GM18867 (cell line): Measurements from ENCODE around the gene HDAC7.

Source experiments
- ATAC-seq: cut with Tn5 transposase; IDR thresholded peaks from one replicate; pipeline ENCODE4 v1.9.1; 2021; ENCODE audit warnings: mild to moderate bottlenecking, moderate library complexity; ENCODE audit not compliant: unreplicated experiment

Gene HDAC7

DNA sequence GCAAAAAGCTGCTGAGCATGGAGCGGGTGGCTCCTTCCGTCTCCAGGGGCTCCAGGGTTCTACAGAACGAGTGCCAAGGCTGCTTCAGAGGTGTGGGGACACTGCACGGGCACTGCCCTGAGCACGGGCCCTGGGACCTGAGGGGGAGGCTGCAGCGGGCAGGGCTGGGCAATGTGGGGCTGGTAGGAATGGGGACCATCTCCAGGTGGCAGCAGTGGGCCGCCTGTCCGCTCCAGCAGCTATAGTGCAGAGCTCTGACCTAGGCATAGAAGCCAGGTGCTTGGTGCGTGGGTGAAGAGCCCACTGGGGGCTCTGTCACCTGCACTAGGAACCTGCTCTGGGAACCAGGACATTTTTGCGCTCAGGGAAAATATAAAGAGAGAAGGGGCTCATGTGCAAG, 22.3 kb downstream of the HDAC7 start:
- ATAC-seq, result peak; percentile 76

DNA sequence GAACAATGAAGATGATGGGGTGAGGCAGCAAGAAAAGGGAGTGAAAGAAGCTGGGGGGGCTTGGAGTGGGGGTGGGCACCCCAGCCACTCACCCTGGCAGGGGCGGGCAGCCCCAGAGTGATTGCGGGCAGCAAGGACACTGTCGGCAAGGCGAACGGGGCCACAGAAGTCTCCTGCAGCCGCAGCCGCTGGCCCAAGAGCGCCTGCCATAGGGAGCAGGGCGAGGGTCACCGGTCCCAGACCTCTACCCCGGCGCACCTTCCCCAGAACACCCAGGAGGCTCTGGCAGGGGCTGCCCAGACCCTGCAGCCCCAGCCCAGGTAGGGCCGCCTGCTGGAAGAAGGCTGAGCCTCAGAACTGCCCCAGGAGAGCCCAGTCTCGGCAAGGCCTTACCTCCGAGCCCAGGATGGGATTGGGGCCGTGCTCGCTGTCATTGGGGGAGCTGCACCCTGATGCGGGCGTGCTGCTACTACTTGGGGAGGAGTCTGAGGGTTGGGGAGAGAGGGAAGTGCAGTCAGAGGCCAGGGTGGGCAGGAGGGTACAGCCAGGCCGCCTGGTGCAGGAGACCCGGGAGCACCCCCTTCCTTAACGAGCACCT, 23.8 kb downstream of the HDAC7 start:
- no peak for ATAC-seq

DNA sequence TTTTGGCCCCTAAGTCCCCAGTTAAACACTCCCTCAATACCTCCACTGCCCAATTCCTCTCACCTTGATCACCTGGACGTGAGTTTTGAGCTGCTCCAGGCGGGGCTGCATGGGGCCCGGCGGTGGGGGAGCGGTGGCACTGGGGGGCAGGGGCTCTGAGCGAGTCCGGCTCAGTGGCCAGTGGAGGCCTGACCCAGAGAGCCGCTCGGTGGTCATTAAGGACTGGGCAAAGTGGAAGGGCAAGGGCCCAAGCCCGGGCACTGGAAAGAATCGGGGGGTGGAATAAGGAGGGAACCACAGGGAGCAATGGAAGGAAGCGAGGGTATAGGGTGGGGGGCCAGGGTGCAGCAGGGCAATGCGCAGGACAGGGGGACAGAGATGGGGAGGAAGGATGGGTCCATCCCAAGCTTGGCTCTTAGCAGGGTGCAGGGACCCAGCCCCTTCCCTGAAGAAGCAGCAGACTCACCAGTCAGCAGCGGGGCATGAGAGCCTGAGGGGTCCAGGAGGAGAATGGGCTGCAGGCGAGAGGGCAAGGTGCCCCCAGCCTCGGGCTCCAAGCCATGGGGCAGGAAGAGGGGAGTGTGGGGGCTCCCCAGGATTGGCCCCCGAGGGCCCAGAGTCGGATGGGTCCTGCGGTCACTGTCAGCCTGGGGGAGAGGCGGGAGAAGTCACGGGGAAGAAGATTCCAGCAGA, 24.4 kb downstream of the HDAC7 start:
- no peak for ATAC-seq

DNA sequence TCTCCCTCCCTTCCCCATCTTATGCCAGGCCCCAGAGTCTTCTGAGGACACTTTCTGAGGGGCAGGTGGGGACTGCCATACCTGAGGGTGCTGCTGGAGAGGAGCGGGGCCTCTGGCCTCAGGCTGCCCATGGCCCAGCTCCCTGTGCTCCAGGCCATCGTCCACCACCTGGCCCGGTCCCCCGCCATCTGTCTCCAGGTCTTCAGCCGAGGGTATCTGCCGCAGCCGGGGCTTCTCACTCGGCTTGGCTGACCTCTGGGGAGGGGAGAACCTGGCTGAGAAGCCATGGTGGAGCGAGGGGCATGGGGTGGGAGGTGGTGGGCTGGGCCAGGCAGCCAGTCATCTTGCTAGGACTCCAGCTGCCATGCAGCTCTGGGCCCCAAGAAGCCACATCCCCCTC, 25.0 kb downstream of the HDAC7 start:
- no peak for ATAC-seq

DNA sequence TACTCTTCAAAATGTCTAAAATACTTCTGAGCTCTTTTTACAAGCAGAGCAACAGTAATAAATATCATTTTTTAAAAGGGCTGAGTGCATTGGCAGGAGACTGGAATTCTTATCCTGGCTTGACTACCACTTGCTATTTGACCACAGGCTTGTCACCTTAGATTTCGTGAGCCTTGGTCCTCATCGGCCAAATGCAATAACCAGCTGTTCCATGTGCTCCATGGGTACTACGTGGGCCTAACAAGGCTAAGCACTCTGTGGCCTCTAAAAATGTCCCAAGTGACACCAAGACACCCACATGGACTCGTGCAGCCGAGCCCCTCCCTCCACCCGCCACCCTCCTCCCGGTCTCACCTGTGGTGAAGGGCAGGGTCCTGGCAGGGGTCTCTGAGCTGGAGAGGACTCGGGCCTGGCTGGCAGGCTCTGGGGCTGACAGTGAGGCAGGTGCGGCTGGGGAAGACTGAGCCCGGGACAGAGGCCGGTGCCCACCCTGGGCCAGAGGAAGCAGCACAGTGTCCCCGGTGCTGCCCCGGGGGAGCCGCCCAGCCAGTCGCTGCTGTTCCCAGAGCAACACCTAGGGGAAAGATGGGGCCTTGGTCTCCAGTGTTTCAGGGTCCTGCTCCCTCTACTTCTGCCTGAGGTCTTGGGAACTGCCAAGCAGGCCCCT, 26.6 kb downstream of the HDAC7 start:
- ATAC-seq, result no peak

DNA sequence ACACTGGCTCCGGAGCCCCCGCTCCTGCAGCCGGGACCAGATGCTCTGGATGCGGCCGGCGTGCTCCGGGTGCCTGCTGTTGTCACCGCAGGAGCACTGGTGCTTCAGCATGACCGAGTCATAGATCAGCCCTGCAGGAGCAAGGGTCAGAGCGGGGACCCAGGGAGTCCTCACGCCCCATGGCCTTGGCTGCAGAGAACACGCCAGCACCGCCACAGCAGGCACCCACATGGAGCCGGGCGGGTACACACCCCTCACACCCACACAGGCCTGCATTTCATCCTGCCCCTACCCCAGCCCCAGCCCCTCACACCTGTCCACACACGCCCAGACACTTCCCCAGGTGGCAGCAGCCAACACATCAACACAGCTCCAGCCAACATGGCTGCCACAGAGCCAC, 27.8 kb downstream of the HDAC7 start:
- no peak for ATAC-seq

DNA sequence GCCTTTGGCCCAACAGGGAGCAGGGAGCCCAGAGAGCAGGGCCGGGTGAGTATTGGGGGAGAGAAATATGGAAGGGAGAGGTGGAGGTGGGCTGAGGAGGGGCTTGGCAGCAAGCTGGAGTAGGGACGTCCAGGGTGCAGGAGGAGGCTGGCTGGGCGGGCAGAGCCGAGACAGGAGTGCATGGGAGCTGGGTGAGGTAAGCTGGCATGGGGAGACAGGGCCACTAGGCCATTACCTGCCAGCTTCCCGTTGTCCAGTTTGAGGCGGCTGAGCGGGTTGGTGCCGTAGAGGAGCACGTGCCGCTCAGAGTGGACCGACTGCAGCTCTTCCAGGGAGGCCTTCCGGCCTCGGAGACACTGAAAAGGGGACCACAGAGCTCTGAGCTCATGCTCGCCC, 28.4 kb downstream of the HDAC7 start:
- no peak for ATAC-seq

DNA sequence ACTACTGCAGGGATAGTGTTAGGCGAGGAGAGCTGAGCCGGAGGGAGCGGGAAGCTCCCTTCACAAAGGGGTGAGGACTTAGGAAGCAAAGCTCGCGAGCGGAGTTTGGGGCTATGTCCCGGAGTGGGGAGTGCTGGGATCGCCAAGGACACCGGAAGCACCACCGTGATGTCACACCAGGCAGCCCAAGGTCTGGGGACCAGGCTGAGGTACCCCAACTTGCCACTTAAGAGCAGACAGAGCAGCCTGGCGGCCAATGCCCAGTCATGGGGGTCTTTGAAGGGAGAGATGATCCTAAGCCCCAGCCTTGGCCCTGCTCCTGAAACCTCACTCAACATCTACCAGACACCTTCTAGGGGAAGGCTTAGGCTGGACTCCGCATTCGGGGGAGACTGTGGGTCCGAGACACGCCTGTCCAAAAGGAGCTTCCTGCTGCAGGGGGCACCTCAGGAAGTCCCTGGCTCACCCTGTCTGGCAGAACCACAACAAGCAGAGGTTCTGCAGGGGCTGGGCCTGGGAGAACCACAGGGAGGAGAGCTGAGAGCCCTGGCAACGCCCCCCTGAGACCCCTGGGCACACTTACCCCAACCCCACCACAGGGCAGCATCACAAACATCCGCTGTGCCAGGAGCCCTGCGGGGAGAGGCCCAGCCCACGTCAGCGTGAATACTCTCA, 28.9 kb downstream of the HDAC7 start:
- ATAC-seq, result no peak

DNA sequence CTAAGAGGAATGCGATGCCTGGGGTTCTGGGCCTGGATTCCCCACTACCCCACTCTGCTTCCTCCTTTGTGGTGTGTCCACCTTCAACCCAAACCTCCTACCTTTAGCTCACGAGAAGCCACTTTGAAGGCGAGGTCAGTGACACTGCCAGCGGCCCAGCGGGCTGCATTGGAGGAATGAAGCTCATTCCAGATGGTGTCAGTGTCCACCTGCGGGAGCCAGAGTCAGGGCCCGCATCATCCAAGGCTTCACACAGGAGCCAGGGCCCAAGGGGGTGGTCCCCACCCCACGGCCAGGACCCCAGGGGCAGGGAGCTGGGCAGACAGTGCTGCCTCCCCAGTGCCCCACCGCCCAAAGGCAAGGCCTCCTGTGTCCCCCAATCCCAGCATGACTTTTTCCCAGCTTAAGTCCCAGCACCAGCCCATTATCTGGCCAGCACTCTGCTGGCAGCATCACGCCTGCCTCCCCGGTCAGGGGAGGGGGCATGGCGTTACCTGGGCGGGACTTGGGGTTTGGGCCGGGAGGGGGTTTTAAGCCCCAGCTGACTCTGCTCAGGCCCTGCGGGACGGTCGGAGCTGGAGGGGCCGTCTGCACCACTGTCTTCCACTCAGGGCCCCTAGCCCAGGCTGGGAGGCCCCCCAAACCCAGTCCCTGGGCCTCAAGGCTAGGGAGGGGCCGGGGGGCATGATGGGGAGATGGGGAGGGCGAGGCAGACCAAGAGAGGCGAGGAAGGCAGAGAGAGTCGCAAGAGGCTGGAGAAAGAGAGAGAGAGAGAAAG, 29.8 kb downstream of the HDAC7 start:
- no peak for ATAC-seq

DNA sequence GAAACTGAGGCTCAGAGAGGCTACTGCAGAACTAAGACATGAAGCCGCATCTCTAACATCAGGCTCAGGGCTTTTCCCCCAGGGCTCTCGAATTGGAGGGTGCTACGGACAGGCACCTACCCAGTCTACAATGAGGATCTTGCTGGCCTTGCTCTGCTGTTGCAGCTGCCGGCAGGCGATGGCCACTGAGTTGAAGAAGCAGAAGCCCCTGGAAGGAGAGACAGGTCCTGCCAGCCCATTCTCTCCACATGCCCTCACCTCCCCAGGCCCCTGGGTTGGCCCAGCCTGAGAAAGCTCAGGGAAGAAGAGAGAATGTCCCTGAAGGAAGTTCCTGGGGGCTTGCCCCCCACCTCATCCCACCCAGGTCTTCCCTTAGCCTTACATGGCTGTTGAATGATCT, 30.6 kb downstream of the HDAC7 start:
- ATAC-seq, result no peak

DNA sequence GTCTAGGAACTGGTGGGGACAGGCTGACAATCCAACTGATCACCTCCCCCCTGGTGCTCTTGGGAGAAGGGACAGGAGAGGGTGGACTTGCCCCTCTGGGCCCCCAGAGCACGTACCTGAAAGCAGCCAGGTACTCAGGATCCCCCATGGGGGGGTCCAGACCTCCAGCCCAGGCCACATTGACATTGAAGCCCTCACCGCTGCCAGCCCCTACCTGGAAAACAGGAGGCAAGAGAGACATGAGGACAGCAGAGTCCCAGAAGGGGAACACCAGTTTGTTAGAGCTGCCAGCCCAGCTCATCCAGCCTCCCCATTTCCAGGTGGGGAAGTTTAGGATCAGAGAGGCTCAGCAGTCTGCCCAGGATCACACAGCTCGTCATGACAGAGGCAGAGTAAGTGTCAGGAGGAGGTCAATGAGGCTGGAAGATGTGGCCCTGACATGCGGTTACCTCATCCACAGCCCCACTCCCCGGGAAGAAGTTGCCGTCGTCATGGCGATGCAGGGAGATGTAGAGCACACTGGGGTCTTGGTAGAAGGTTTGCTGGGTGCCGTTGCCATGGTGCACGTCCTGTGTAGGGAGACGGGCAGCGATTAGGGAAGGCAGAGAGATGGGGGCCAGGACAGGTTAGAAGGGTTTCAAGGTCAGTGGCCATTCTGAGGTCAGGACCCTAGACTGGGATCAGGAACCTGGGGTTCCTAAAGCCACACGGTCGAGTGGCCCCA, 31.9 kb downstream of the HDAC7 start:
- ATAC-seq, result no peak

DNA sequence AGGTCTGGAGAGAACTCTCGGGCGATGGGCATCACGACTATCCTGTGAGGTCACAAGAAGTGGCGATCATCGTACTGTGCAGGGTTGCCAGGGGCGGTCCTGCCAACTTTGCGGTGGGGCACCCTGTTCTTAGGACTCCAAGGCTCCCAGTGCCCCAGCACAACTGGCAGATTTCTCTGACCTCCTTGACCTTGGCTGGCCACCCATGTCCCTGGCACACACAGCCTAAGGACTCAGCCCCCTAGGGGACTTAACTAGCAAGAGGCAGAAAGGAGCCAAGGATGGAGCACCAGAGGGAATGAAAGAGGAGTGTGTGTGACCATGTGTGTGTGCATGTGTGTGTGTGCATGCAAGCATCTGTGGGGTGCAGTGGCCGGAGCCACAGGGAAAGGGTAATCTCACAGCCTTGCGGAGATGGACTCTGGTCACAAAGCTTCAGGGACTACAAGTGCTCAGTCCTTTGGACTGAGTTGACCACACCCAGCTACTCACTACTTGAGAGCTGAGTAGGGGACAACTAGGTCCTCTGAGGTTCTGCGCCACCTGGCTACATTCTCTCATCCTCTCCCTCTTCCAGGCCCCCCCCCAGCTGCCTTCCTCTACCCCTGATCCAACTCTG, 32.9 kb downstream of the HDAC7 start:
- no peak for ATAC-seq

DNA sequence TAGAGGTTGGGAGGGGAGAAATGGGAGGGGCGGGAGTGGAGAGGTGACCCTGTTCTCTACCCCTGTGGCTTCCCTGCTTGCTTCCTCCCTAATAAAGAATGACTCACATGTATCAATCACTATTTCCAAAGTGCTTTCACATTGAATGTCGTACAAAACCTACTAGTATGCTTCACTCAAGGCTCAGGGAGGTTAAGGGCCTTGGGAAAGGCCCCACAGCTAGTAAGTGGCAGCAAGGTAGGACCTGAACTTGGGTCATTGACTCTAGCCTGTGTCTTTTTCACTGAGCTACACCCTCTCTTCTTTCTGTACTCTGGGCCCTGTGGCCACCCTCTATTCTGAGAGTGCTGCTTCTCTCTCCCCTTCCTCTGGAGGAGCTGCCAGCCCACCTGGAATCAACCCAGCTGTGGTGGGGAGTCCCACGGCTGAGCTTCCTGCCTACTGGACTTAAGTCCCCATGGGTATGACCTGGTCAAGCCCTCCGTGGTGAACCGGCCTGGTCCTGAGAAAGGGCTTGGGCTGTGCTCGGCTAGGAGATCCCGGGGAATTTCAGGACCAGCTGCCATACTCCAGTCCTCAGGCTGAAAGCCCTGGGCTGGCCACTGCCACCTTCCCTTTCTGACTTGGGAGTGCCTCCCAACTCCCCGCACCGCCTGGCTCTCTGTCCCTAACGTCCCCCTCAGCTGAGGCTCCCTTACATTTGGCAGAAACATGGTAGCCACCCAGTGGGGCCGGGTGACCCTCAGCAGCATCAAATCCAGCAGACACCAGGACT, 33.6 kb downstream of the HDAC7 start:
- no peak for ATAC-seq

DNA sequence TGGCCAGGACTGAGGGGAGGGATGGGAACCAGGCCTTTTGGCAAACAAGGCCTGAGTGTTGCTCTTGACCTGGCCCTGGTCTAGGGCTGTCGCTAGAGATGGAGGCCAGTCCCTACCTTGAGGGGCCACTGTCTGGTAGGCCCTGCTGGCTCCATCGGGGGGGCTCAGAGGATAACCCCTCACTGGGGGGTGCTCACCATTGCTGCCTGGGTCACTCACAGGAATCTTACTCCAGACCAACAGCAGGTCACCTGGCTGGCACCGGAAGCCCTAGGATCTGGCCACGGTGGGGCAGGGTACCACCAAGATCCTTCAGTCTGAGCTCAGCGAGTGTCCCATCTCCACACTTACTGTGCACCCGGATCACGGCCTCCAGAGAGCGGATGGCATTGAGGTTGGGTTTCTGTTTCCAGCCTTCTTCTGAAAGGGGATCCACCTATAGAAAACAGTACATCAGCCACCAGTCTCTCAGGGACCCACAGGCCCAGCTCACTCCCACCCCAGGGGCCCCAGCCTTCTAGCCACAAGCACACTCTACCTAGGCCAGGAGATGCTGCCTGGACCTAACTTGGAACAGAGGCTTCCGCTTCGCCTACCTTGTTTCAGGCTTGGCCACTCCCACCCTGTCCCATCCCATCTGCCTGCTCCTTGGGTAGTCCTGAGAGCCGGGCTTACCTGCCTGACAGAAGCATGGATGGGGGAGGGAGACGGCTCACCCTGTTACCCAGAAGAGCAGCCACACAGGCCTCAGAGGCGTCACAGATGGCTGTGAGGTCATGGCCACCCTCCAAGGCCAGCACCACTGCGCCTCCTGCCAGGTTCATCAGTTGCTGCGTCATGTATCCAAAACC, 34.4 kb downstream of the HDAC7 start:
- ATAC-seq, result no peak

DNA sequence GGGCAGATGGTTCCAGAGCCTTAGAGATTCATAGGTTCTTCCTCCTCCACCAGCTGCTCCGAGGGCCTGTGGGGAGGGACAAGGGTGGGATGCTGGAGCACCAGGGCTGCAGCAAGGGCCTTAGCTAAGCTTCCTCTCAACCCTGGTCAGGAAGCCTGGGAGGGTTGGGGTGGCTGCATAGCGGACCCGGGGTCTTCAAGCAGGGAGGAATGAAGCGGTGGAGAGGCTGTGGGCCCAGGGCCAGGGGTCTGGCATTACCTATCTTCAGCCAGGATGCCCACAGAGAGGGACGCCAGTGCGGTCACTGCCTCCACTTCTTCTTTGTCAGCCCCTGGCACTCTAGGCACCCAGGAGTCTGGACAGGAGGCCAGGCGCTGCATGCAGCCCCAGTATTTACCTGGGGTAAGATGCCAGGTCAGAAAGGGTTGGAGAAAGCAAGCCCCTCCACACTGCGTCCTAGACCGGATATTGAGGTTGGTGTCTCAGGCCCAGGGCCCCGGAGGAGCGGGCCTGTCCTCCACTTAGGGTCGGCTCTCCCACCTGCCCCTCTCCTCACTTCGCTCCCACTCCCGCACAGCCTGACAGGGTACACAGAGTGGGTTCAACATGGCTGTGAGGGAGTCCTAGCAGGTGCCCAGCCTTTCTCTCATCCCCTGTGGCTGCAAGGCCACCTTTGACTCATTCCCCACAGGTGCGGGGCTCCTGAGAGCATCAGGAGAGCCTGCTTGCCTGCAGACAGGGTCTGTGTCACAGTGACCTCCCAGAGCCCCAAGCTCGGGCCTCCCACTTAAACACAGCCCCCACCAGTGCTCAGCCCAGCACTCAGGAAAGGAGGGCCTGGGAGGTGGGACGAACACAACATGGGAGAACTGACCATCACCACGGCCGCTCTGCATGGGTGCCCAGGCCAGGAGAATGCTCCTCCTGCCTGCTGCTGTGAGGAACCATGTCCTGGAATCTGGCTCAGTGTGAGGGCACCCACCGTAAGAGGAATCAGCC, 35.6 kb downstream of the HDAC7 start:
- no peak for ATAC-seq

DNA sequence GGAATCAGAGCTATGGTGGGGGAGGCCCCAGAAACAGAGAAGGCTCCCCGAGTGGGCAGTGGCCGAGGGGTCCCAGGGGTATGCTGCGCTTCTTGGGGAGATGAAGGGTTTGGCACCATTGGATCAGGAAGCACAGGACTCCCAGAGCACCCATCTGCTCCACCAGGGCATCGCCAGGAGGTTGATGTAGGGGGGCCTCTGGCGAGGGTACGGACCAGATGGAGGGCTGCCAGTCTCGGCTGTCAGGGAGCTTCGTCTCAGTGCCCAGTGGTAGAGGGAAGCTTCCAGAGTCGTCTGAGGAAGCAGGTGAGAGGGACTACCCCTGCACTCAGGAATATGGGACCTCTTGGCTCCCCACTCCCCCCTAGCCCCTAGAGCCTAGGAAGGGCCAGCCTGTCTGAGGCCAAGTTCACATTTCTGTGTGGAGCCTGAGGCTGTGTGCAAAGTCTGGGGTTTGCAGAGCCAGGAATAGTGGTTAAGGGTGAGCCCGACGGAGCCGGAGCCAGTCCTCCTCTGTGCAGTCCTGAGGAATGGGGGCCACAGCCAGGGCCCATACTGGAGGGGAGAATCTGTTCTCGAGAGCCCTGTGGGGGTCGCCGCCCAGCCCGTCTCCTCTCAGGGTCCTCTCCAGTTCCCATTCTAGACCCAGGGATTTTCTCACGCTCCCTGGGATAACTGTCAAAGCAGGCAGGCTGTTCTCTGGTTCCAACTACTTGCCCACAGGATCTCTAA, 36.5 kb downstream of the HDAC7 start:
- ATAC-seq, result no peak
